Activated CD8-positive, alpha-beta T cell treated with anti-CD3 and anti-CD28 coated beads for 36 hours (primary cell): ENCODE data around the gene NAT9. TPM values are rescaled to one million over a fixed set of nuclear protein-coding genes. Genes with fewer than 3 reads are reported as not detected.
A peak's percentile ranks its signal among the peaks of the same experiment; 100 is the strongest.

Experiments used
- microRNA-seq: library from miRNA; unstranded; fragments of <30 nt; microRNA quantifications from one replicate; pipeline ENCODE4 v1.2.0, GENCODE V29; 2022; ENCODE audit warnings: borderline microRNAs expressed, borderline replicate concordance
- total RNA-seq, 2 experiments: library from RNA; stranded (reverse); gene quantifications; one replicate each; pipeline ENCODE4 v1.2.3, GENCODE V29; 2021

NAT9 gene
- total RNA-seq, 2 experiments from 2014 or later: 35.5 to 42.4 TPM

Small RNAs within 50 kb of the gene (microRNA-seq; reads per million reads assigned to microRNA genes)
- gene MIR3615: 70.5 reads per million, percentile 64 among the genes with 10 or more reads in this experiment

Other genes starting within 250 kb of the NAT9 start
- gene CD300LB, start 244.9 kb downstream of the NAT9 start, total RNA-seq: not detected
- gene CD300C, start 230.2 kb downstream of the NAT9 start, total RNA-seq: not detected
- gene CD300H, start 208.8 kb downstream of the NAT9 start, total RNA-seq: not detected
- gene CD300LD, start 184.1 kb downstream of the NAT9 start, total RNA-seq: not detected
- not detected for gene CD300E, start 152.6 kb downstream of the NAT9 start, total RNA-seq
- not detected for gene CD300LF, start 63.4 kb downstream of the NAT9 start, total RNA-seq
- gene RAB37, start 39.1 kb downstream of the NAT9 start, total RNA-seq: 1 to 10 TPM; 6.6 to 6.7 TPM
- 100 to 1,000 TPM; 143 to 150 TPM for gene NHERF1, start 27.7 kb downstream of the NAT9 start, total RNA-seq
- gene GRIN2C, start 83.5 kb upstream of the NAT9 start, total RNA-seq: not detected
- gene FDXR, start 96.6 kb upstream of the NAT9 start, total RNA-seq: 10 to 100 TPM; 20.0 to 24.3 TPM
- not detected for gene FADS6, start 117.3 kb upstream of the NAT9 start, total RNA-seq
- not detected for gene USH1G, start 146.9 kb upstream of the NAT9 start, total RNA-seq
- gene OTOP2, start 147.9 kb upstream of the NAT9 start, total RNA-seq: not detected
- not detected for gene OTOP3, start 159.6 kb upstream of the NAT9 start, total RNA-seq
- 1 to 10 TPM; 1.4 to 1.7 TPM for gene HID1, start 196.4 kb upstream of the NAT9 start, total RNA-seq
- gene CDR2L, start 211.3 kb upstream of the NAT9 start, total RNA-seq: under 1 TPM; 0.59 to 0.94 TPM
- gene MRPL58, start 236.3 kb upstream of the NAT9 start, total RNA-seq: 10 to 100 TPM; 53.6 to 62.4 TPM